Retinal pigment epithelial cell (primary cell): ENCODE measurements around the gene TMEM198.

Experiments
- DNase-seq: peaks from one replicate; pipeline ENCODE4 v3.0.0-alpha.2; 2010; ENCODE audit warnings: low read depth
- H3K4me3 ChIP-seq: 2 replicates; pipeline ENCODE4 v1.5.1; 2011; ENCODE audit warnings: mild to moderate bottlenecking, low read length, control low read depth, moderate library complexity
- TF ChIP-seq, protein P1 (sequence below): conservative IDR thresholded peaks from 2 replicates; pipeline ENCODE4 v1.5.1; 2011; ENCODE audit warnings: low read depth, low read length, control low read depth, inconsistent platforms

Gene TMEM198

DNA sequence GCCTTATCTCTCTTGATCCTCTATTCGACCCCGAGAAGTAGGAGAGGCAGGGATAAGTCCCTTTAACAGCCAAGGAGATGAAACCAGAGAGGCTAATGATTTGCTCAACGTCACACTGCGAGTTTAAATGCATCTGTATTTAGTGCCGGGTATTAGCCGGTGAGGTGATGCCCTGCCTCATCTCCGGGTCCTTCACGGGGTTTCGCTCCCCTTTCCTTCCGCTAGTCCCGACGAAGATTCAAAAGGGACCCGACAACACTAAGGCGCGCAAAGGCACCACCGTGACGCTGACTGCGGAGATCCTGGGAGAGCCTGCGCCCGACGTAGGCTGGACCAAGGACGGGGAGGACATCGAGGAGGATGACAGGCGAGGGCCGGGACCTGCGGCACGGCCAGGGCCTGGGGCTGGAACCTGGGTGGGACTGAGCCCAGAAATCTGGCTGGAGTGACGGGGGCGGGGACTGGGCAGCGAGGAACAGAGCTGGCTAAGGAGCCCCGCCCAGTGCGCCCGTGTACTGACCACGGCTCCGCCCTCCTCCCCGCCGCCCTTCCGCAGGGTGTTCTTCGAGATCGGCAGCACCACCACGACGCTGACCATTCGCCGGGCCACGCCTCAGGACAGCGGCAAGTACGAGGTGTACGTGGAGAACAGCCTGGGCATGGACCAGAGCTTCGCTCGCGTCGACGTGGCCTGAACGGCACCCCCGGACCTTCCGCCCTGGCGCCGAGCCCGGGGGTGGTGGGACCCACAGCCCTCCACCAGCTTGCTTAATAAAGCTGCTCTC is 46.1 kb upstream of the TMEM198 start:
- TF ChIP-seq, protein P1, sequence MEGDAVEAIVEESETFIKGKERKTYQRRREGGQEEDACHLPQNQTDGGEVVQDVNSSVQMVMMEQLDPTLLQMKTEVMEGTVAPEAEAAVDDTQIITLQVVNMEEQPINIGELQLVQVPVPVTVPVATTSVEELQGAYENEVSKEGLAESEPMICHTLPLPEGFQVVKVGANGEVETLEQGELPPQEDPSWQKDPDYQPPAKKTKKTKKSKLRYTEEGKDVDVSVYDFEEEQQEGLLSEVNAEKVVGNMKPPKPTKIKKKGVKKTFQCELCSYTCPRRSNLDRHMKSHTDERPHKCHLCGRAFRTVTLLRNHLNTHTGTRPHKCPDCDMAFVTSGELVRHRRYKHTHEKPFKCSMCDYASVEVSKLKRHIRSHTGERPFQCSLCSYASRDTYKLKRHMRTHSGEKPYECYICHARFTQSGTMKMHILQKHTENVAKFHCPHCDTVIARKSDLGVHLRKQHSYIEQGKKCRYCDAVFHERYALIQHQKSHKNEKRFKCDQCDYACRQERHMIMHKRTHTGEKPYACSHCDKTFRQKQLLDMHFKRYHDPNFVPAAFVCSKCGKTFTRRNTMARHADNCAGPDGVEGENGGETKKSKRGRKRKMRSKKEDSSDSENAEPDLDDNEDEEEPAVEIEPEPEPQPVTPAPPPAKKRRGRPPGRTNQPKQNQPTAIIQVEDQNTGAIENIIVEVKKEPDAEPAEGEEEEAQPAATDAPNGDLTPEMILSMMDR: no peak
- no peak for DNase-seq
- H3K4me3 ChIP-seq: peak overlapping the region; percentile 82

DNA sequence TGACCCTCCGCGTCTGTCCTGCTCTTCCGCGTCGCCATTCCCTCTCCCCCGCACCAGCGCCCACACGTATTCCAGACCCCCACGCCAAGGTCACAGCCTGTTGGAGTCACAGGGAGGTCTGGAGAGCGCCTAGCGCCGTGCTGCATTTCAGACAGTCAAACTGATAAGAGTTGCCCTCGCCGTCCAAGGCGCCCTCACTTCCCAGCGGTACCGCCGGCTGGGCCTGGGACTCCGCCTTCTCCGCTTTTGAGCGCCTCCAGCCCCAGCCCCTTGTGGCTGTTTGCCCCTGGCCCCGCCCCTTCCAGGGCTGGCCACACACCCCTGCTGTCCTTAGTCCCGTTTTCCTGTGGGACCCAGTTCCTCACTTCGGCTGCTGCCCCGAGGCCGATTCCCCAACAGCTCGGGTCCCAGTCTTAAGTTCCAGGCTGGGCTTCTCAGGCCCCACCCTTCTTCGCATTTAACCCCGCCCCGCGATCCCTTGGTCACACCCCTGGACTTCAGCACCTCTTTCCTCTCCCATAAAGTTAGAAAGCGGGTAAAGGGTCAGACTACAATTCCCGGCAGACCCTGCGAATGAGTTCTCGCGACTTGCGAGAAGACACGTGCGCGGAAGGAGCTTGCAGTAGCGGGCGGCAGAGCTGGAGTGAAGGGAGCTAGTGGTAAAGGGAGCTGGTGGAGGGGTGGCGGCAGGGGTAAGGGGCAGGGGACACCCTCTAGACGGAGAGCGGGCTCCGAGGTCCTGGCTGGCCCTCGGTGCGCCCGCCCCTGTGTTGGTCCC is 45.4 kb upstream of the TMEM198 start, which contains the start of gene GMPPA:
TSS of gene GMPPA (plus strand) at position 612 of the 778 bp plus-strand sequence. CDS start 1,085 bp downstream, outside the sequence.
- TF ChIP-seq, protein P1: peak; percentile 1
- H3K4me3 ChIP-seq: peak within 1 kb of the TSS; percentile 82
- peak; percentile 96 for DNase-seq

DNA sequence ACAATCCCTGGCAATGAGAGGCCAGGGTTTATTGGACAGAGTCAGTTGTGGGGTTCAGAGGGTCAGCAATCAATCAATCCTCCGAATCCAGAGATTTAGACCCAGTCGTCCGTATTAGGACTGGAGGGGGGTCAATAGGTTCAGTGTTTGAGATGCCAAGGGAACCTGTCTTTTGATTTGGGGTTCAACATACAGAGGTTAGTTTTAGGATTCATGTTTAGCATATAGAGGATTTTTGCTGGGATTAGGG is 44.8 kb upstream of the TMEM198 start:
- DNase-seq: no peak
- TF ChIP-seq, protein P1: no peak
- peak overlapping the region; percentile 82 for H3K4me3 ChIP-seq

DNA sequence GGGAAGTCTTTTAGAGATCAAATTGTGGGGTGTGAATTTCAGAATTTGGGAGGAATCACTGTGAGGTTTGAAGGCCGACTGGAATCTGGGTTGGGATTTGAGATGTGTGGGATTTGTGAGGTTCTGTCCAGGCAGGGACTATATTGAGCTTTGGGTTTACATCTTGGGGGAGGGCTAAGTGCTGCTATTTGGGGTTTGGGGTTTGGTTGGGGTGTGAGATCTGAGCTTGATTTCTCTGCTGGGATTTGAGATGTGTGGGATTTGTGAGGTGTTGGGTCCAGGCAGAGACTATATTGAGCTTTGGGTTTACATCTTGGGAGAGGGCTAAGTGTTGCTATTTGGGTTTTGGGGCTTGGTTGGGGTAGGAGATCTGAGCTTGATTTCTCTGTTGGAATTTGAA is 44.3 kb upstream of the TMEM198 start:
- peak overlapping the region; percentile 82 for H3K4me3 ChIP-seq
- TF ChIP-seq, protein P1: no peak

DNA sequence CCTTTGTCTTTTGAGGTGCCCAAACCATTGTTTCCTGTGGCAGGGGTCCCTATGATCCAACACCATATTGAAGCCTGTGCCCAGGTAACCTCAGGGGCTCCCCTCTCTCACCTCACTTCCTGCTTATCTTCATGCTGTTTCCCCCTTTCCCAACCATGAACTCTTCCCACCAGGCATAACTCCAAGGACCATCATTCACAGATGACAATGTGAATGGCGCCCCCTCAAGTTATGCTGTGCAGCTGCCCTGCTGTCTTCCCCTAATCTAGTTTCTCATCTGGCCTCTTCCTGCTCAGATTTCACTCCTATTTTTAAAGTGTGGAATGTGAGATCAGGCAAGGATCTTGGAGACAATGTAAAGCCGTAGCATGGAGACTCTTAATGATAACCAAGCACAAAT is 43.7 kb upstream of the TMEM198 start:
- no peak overlapping the region for H3K4me3 ChIP-seq
- no peak for DNase-seq
- TF ChIP-seq, protein P1: peak; percentile 28

More for the DNA sequence above, 44.3 kb upstream of the TMEM198 start:
- no peak for DNase-seq

DNA sequence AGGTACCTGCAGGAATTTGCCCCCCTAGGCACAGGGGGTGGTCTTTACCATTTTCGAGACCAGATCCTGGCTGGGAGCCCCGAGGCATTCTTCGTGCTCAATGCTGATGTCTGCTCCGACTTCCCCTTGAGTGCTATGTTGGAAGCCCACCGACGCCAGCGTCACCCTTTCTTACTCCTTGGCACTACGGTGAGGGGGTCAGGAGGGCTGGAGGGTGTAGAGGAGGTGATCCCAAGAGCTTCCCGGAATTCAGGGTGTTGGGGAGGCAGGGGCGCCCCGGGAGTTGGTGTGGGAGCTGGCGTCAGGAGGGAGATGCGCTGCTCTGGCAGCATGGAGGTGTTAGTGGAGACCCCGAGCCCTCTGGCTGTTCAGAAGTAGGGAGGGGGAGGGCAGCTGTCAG is 42.0 kb upstream of the TMEM198 start:
- no peak overlapping the region for H3K4me3 ChIP-seq
- no peak for DNase-seq
- TF ChIP-seq, protein P1: no peak
